ENCODE data around the gene CRAMP1.
"Not testable (repeated sequence)": the region's sequence is repeated elsewhere in the genome, so short reads cannot be mapped to it uniquely, and the experiment has no call there.

Gene CRAMP1, protein sequence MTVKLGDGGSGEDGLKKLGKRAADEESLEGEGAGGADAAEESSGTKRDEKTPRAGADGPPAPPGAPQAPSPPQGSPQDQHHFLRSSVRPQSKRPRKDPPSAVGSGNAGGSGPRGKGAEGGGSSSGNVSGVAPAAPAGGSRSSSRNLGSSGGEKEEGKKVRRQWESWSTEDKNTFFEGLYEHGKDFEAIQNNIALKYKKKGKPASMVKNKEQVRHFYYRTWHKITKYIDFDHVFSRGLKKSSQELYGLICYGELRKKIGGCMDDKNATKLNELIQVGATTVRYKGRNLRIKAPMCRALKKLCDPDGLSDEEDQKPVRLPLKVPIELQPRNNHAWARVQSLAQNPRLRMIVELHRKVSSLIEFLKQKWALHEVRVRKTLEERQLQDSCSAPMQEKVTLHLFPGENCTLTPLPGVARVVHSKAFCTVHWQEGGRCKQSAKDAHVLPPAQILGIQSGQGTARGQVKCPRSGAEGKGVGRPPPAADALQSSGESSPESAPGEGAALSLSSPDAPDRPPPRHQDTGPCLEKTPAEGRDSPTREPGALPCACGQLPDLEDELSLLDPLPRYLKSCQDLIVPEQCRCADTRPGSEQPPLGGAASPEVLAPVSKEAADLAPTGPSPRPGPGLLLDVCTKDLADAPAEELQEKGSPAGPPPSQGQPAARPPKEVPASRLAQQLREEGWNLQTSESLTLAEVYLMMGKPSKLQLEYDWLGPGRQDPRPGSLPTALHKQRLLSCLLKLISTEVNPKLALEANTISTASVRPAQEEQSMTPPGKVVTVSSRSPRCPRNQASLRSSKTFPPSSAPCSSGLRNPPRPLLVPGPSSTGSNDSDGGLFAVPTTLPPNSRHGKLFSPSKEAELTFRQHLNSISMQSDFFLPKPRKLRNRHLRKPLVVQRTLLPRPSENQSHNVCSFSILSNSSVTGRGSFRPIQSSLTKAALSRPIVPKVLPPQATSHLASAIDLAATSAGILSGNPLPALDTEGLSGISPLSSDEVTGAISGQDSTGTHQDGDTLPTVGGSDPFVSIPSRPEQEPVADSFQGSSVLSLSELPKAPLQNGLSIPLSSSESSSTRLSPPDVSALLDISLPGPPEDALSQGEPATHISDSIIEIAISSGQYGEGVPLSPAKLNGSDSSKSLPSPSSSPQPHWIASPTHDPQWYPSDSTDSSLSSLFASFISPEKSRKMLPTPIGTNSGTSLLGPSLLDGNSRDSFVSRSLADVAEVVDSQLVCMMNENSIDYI (N-terminal part only)

DNA sequence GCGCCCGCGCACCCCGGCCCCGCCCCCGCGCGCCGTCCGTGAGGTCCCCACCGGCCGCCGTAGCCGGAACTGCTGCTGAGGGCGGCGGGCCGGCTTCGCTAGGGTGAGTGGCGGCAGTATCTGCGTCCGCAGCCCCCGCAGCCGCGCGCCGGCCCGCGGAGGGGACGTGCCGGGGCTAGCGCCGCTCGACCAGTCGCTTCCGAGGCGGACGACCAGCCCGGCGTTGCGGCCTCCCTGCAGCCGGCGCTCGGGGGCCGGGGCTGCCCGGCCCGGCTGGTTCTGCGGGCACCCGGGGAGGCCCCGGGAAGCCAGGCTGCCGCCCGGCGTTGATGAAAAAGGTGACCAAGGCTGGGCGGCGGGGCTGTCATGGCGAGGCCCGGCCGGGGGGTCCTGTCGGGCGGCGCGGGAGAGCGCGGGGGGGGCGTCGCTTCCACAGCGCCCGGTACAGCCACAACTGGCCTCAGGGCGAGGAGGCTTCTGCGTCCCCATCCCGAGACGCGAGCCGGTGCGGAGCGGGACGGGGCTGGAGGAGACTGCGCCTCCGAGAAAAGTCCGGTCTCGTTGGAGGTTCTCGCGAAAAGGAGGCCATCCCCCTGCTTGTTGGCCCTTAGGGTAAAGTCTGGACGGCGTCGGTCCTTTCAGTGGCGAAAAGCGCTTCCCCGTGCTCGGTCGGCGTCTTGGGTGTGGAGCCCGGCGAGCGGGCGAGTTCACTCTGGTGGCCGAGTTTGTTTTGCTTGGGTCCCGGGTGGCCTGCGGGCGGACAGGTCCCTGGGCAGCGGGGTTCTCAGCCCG is at the start of gene CRAMP1:
TSS of gene CRAMP1 (plus strand) at position 41 of the 792 bp plus-strand sequence. CDS start 2,280 bp downstream, outside the sequence.
- no peak for DNase-seq (ENCODE audit: low read depth, low spot score)

DNA sequence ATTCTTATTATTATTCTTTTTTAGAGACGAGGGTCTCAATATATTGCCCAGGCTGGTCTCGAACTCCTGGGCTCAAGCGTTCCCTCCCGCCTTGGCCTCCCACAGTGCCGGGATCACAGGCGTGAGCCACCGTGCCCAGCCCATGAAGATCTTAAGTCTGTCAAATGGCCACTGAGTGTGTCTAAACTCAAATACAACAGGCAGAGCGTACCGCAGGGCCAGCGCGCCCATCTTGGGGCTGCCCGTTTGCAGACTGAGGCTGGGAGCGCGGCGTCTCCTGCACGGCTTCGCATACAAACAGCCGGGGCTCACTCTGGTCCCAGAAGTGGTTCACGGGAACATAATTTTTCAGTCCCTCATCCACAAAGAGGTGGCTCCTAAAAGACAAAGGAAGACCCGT is 48.4 kb upstream of the CRAMP1 start:
- DNase-seq (ENCODE audit: low read depth, low spot score), result no peak

DNA sequence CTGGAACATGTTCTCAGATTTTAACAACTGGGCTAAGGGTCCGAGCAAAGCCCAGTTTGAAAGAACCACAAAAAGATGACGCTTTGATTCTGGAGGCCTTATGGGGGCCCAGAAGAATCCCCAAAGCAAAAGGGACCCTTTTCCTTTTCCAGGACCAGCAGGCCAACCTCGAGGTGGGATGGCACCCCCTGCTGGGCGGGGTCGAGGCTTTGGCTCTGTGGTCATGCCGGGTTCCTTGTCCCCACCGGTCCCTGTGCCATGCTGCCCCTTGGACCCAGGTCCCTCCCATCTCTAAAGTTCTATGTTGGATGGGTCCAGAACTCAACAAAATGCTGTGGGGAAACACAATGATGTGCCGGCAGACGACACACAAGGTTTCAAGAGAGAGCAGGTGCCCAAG is 47.8 kb upstream of the CRAMP1 start:
- no peak for DNase-seq (ENCODE audit: low read depth, low spot score)

DNA sequence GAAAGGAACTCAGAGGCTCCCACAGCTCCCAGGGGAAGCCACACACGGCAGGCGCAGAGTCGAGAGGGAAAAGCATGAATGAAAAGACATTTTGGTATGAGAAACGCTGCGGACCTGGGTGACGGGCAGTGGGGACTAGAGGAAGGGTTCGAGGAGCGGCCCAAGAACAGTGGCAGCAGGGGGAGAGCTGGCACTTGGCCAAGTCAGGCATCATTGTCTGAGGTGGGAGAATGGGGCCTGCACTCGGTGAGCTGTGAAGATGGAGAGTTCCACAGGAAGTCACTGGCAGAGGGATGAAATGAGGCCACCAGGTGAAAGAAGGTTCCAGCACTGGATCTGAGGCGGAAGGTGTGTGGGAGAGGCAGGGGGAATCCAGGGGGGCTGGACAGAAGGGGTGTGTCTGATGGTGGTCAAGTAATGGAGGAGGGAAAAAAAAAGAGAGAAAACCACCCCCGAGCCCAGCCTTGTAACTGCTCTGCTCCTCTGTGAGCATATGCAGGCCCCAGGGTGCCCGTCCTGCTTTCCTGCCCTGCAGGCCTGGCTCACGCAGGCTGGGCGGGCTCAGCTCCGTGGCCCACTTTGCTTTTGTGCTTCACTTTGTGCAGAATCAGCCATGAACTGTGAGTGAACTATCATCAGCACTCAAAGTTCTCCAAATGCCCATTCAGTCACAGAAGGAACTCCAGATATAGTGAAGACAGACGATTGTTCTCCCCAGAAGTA is 46.9 kb upstream of the CRAMP1 start:
- no peak for DNase-seq (ENCODE audit: low read depth, low spot score)

DNA sequence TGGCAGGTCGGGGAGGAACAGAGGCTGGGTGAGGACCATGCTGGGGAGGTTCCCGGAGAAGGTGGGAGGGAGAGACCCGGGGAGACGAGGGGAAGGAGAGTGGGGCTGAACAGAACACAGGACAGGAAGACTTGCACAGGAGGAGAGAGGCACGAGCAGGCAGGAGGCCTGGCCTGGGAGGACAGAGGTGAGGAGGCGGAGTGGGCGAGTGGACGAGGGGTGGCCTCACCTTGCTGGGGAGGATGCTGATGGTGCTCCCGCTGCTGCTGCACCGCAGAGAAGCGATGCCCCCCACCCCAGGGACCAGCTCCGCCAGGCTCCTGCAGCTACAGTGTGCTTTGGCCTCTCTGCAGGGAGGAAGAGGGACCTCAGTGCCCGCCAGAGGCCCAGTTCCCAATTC is 44.2 kb upstream of the CRAMP1 start:
- no peak for DNase-seq (ENCODE audit: low read depth, low spot score)

DNA sequence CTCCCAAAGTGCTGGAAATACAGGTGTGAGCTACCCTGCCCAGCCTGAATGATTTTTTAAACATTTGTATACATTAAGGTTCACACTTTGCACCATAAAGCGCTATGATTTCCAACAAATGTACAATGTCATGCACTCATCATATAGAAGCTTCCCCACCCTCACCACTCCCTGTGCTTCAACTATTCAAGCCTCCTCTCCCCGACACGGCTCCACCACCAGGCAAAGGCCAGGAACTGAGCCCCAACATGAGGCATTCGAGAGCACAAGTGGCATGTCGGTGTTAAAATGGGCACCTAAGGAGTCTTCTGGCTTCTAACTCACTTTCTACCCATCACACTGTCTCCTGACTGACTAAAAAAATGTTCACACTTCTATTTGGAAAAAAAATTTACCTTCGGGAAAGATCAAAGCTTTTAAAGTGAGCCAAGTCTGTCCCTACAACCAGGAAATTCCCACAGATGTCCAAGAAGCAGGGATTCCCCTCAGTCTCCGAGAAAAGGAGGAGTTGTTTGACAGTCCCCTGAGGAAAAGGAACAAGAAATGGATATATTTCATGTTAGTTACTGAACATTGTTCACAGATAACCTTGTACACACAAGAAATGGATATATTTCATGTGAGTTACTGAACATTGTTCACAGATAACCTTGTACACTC is 41.0 kb upstream of the CRAMP1 start:
- no peak for DNase-seq (ENCODE audit: low read depth, low spot score)

DNA sequence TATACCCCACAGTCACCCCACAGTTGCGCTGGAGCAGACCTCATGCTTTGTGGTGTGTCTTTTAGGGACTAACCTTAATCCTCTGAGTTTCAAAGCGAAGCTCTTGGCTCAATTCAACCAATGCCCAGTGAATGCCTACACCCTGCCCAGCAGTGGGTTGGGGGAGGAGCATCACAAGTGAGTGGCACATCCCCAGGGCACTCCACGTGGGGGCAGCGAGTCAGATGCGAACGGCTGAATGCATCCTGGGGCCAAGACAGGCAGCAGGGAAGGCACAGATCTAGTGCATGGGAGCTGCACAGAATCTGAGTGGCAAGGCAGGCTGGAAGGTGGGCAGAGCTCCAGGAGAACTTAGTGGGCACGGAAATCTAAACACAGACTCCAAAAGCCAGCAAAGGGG is 39.5 kb upstream of the CRAMP1 start:
- DNase-seq (ENCODE audit: low read depth, low spot score), result no peak

DNA sequence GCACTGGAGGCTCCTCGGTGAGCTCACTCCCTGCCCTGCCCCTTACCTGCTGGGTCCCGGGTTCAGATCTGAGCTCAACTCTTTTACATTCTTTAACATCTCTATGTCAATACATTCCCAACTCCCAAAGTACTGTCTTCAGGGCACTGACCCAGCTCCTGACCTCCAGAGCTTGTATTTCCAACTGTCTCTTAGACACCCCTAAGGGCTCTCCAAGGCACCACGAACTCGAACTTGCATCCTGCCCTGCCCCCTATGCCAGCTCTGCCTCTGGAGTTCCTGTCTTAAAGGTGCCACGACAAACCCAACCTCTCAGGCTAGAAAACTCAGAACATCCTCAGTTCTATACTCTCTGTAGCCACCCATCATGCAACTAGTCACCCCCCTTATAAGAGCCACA is 38.9 kb upstream of the CRAMP1 start:
- DNase-seq (ENCODE audit: low read depth, low spot score), result no peak

DNA sequence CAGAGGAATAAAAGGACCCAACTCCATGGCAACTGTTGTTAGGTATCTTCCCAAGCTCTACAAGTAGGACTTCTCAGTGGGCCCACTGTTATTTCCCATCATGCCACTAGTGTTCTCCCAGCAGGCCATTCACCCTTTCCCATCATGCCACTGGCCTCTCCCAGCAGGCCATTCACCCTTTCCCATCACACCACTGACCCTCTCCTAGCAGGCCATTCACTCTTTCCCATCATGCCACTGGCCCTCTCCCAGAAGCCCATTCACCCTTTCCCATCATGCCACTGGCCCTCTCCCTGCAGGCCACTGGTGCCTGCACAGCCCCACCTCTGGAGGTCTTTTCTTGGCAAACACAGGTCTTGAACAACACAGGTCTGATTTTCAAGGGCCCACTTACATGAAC is 36.6 kb upstream of the CRAMP1 start:
- DNase-seq (ENCODE audit: low read depth, low spot score), result no peak

DNA sequence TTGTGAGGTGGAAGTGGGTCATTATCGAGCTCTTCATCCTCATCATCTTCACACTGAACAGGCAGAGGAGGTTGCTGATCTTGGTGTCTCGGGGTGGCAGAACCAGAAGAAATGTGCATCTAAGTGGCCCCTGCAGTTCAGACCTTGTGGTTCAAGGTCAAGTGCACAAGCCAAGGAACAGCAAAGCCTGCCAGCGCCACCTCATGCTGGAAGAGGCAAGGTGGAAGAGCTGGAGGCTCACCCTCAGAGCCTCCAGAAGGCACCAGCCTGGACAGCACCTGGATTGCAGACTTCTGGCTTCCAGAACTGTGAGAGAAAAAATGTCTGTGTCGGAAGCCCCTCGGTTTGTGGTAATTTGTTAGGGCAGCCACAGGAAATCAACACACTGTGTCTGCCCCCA is 32.9 kb upstream of the CRAMP1 start:
- no peak for DNase-seq (ENCODE audit: low read depth, low spot score)

DNA sequence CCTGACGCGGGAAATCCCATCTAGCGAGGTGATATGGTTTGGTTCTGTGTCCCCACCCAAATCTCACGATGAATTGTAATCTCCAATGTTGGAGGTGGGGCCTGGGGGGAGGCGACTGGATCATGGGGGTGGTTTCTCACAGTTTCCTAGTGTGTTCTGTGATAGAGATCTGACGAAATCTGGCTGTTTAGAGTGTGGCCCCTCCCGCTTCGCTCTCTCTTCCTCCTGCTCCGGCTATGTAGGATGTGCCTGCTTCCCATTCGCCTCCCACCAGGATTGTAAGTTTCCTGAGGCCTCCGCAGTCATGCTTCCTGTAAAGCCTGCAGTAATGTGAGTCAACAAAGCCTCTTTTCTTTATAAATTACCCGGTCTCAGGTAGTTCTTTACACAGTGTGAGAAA is 31.9 kb upstream of the CRAMP1 start:
- no peak for DNase-seq (ENCODE audit: low read depth, low spot score)

DNA sequence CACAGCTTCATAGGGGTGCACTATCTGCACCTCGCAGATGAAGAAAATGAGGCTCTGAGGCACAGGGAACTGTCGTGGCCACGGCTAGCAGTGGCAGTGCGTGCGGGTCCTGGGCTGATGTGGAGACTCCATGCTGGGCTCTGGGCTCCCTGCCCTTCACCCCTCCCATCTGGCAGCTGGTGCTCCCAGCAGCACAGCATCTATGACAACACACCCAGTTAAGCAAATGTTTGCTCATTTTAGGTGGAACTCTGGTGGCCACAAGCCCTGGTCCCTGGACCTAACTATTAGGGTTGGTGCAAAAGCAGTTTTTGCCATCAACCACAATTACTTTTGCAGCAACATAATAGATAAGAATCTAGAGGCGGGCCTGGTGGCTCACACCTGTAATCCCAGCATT is 31.2 kb upstream of the CRAMP1 start:
- no peak for DNase-seq (ENCODE audit: low read depth, low spot score)

DNA sequence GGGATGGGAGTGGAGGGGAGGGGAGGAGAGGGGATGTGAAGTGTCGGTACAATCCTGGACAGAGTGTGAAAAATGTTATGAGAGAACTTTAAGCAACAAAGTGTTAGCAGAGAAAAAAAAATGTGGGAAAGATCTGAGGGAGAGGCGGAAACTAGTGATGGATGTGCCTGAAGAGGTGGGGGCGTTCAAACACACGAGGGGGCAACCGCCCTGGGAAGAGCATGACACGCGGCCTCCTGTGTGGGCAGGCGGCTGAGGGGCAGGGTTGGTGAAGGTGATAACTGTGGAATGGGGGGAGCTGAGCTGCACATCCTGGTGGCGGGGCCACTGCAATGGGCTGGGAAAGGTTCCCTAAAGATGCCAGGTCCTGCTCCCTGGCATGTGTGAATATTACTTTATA is 30.4 kb upstream of the CRAMP1 start:
- DNase-seq (ENCODE audit: low read depth, low spot score), result no peak

DNA sequence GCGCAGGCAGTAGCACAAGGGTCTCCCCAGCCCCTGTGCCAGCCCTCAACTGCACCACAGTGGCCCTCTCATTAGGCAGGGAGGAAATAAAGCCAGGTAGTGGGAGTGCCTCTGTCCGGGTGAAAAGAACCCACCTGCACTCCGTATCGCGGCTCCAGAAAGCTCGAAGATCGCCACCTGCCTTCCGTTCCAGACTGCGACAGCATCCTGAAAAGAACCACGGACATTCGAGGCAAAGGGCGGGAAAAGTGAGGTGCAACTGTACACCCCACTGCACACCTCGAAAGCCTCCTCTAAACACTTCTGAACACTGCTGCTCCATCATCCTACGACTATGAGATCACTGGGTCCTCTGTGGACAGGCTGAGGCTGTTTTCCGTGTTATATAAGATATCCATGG is 29.0 kb upstream of the CRAMP1 start:
- DNase-seq (ENCODE audit: low read depth, low spot score), result no peak

DNA sequence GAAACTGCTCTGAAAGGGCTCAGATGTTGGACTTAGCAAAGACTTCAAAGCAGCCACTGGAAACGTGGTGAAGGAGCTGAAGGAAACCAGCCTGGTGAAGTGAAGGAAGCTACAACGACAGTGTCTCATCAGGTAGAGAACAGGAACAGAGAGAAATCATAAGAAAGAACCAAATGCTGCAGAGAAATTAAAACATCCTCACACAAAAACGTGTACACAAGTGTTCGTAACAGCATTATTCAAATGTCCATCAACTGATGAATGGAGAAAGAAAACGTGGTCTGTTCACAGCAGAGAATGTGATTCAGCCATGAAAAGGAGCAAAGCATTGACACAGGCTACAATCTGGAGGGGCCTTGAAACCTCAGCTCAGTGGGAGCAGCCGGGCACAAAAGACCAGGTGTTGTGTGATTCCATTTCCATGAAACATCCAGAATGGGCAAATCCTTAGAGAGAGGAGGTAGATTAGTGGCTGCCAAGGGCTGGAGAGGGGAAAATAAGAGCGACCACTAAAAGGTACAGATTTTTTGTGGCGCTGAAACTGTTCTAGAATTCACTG is 27.2 kb upstream of the CRAMP1 start:
- DNase-seq (ENCODE audit: low read depth, low spot score), result no peak

DNA sequence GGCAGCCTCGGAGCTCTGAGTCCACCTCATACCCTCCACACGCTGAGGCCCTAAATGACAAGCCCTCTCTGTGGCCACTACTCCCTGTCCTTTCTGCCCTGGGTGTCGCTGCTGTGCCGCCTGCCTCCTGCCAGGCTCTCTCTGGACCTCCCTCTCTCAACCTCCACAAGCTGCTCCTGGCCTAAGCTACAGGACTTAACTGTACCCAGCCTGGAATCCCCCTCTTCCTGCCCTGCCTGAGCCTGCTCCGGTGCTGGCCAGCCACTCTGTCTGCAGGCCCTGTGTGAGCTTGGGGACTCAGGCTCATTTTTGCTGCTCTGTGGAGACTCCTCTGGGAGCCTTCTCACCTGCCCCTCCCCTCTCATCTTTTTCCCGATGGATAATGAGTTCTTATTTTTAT is 21.8 kb upstream of the CRAMP1 start:
- no peak for DNase-seq (ENCODE audit: low read depth, low spot score)

DNA sequence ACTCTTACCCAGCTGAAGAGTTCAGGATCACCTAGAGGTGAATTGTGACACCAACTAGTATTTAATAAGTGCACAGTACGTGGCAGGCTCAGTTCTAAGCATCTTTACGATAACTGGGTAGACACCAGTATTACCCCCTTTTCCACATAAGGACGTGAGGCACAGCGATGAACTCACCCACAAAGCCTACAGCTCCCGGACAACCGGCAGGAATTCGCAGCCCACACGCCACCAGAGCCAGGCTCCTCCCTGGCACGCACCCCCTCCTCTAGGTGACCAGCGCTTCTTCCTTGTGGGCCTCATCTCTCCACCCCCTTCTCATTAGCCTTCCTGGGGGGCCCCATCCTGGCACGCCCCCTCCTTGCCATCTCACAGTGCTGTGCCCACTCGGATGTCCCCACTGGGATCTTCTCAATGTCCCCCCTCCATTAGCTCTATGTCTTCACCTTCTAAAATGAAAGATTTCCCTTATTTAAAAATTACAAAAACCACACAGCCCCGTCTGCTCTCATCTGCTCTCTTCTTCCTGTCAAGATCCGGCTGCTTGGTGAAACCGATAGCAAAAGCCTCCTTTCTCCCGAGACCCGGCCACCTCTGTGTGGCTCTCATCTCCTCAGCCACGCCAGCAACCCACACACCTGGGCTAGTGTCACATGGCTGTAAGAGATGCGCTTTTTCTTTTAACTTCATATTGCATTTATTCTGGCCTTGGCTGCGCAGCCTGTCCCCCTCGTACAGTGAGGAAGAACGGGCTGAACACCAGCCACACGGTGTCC is 21.0 kb upstream of the CRAMP1 start:
- no peak for DNase-seq (ENCODE audit: low read depth, low spot score)

DNA sequence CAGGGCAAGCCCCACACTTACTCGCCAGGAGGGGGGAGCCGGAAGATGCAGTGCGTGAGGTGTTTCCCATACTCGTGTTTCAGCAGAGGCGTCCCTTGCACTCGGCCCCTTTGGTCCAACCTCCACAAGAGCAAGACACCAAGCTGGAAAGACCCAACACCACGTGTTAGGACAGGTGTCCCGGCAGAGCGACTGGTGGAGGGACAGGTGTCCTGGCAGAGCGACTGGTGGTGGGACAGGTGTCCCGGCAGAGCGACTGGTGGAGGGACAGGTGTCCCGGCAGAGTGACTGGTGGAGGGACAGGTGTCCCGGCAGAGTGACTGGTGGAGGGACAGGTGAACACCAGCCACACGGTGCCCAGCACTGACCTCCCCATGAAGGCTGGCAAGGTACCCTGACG is 19.7 kb upstream of the CRAMP1 start:
- no peak for DNase-seq (ENCODE audit: low read depth, low spot score)

DNA sequence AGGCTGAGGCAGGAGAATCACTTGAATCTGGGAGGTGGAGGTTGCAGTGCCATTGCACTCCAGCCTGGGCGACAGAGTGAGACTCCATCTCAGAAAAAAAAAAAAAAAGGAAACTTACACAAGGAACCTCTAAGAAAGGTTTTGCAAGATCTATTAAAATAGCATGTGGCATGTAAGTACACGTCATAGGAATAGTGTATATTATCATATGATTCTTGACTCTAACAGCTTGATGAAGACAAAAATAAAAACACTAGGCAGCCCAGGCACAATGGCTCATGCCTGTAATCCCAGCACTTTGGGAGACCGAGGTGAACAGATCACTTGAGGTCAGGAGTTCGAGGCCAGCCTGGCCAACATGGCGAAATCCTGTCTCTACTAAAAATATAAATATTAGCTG is 16.6 kb upstream of the CRAMP1 start:
- not testable (repeated sequence) for DNase-seq (ENCODE audit: low read depth, low spot score)

All from iPS DF 19.7 (cell line).